Transverse colon (tissue), 3 donors: ENCODE results near the gene GRK3.

ENCODE experiments used
- CTCF ChIP-seq, 5 experiments: fragments of 200-600 bp in 3 of 5; fragments of 450-650 bp in 2 of 5; sonication (generic) in 3 of 5; IDR thresholded peaks; 1 replicate in 2 of 5; 2 replicates in 3 of 5; pipeline ENCODE4 v1.5.1; 2016 to 2017; ENCODE audit warnings: antibody characterized with exemption in 5 of 5, inconsistent platforms in 3 of 5, mild to moderate bottlenecking in 2 of 5, moderate library complexity in 1 of 5
- EP300 ChIP-seq: sonication (generic); formaldehyde crosslinking; IDR thresholded peaks from one replicate; pipeline ENCODE4 v1.6.1; 2017; ENCODE audit warnings: antibody characterized with exemption, low read depth
- POLR2A ChIP-seq: fragments of 450-650 bp; IDR thresholded peaks from one replicate; pipeline ENCODE4 v1.6.1; 2016; ENCODE audit warnings: antibody characterized with exemption, mild to moderate bottlenecking, moderate library complexity

GRCh38 chr22:25624476-25624875 is 60.0 kb downstream of the GRK3 start:
- TF ChIP-seq CTCF (IDR thresholded peaks at IDR 0.05) (no peak), POLR2A (no peak), EP300 (no peak)
